CD14-positive monocyte (primary cell): Measurements from ENCODE around the gene MXRA8. TPM values are rescaled to one million over a fixed set of nuclear protein-coding genes. Genes with fewer than 3 reads are reported as not detected.

Source experiments
- DNase-seq, 3 donors: peaks; one replicate each; pipeline ENCODE4 v3.0.0-alpha.2; 2011 to 2022
- H2AFZ ChIP-seq: 2 replicates; pipeline ENCODE4 v1.6.0; 2012; ENCODE audit warnings: mild to moderate bottlenecking, low read depth, low read length, inconsistent platforms; ENCODE audit not compliant: insufficient read depth, poor library complexity, severe bottlenecking
- H3K27ac ChIP-seq, 2 donors: 1 replicate in 1 of 2; 2 replicates in 1 of 2; pipeline ENCODE4 v1.5.1; 2012 to 2013; ENCODE audit warnings: low read length in 2 of 2, control low read depth in 1 of 2, inconsistent platforms in 1 of 2, low read depth in 1 of 2, mild to moderate bottlenecking in 1 of 2
- H3K27me3 ChIP-seq, 2 donors: one replicate each; pipeline versions ENCODE4 v1.6.0 to v1.6.1; 2011 to 2013; ENCODE audit warnings: low read length in 2 of 2; ENCODE audit not compliant: control insufficient read depth in 2 of 2, insufficient read depth in 2 of 2
- H3K36me3 ChIP-seq, 2 donors: replicated peaks in 1 of 2; 1 replicate in 1 of 2; 2 replicates in 1 of 2; pipeline versions ENCODE4 v1.5.1 to v1.6.1; 2012 to 2013; ENCODE audit warnings: low read length in 2 of 2, control low read depth in 1 of 2, inconsistent platforms in 1 of 2, mild to moderate bottlenecking in 1 of 2; ENCODE audit not compliant: insufficient read depth in 2 of 2, control insufficient read depth in 1 of 2
- H3K4me1 ChIP-seq, 2 donors: 1 replicate in 1 of 2; 2 replicates in 1 of 2; pipeline versions ENCODE4 v1.5.1 to v1.6.1; 2012 to 2013; ENCODE audit warnings: low read length in 2 of 2, control low read depth in 1 of 2, inconsistent platforms in 1 of 2, mild to moderate bottlenecking in 1 of 2, moderate library complexity in 1 of 2; ENCODE audit not compliant: insufficient read depth in 2 of 2, control insufficient read depth in 1 of 2
- H3K4me2 ChIP-seq: replicated peaks from 2 replicates; pipeline ENCODE3; 2012; ENCODE audit warnings: low read length, moderate library complexity, mild to moderate bottlenecking; ENCODE audit not compliant: poor library complexity, severe bottlenecking; ENCODE audit errors: extremely low read depth
- H3K4me3 ChIP-seq, 3 experiments: fragments of 200-600 bp in 1 of 3; sonication (generic) in 1 of 3; replicated peaks in 1 of 3; 1 replicate in 2 of 3; 2 replicates in 1 of 3; pipeline ENCODE4 v1.5.1; 2011 to 2013; ENCODE audit warnings: low read length in 3 of 3, mild to moderate bottlenecking in 3 of 3, control low read depth in 2 of 3, low read depth in 2 of 3, inconsistent platforms in 1 of 3, moderate library complexity in 1 of 3
- H3K79me2 ChIP-seq: 2 replicates; pipeline ENCODE4 v1.6.0; 2012; ENCODE audit warnings: mild to moderate bottlenecking, control low read depth, inconsistent platforms, low read length, moderate library complexity; ENCODE audit not compliant: insufficient read depth
- H3K9ac ChIP-seq: 2 replicates; pipeline ENCODE4 v1.6.0; 2017; ENCODE audit warnings: low read length, mild to moderate bottlenecking; ENCODE audit not compliant: insufficient read depth, poor library complexity, severe bottlenecking
- H3K9me3 ChIP-seq, 2 donors: replicated peaks in 1 of 2; 1 replicate in 1 of 2; 2 replicates in 1 of 2; pipeline versions ENCODE4 v1.5.1 to v1.6.1; 2012 to 2013; ENCODE audit warnings: low read length in 2 of 2, control low read depth in 1 of 2; ENCODE audit not compliant: control insufficient read depth in 1 of 2, insufficient read depth in 1 of 2
- H4K20me1 ChIP-seq: 2 replicates; pipeline ENCODE4 v1.6.0; 2012; ENCODE audit warnings: mild to moderate bottlenecking, low read length, control low read depth, moderate library complexity; ENCODE audit not compliant: insufficient read depth
- H3K27ac Mint-ChIP-seq, 7 donors: one replicate each; pipeline ENCODE4 v1.8.0; 2020; ENCODE audit warnings: mild to moderate bottlenecking in 7 of 7, mixed read lengths in 7 of 7, moderate library complexity in 6 of 7, inconsistent platforms in 2 of 7
- H3K27me3 Mint-ChIP-seq, 3 donors: one replicate each; pipeline ENCODE4 v1.8.0; 2021 to 2022; ENCODE audit warnings: low read depth in 3 of 3, mild to moderate bottlenecking in 3 of 3, mixed read lengths in 3 of 3, moderate library complexity in 3 of 3, inconsistent platforms in 1 of 3
- H3K36me3 Mint-ChIP-seq, 2 donors: one replicate each; pipeline ENCODE4 v1.8.0; 2020; ENCODE audit warnings: mixed read lengths in 2 of 2, inconsistent platforms in 1 of 2, mild to moderate bottlenecking in 1 of 2
- H3K4me1 Mint-ChIP-seq: one replicate; pipeline ENCODE4 v1.8.0; 2020; ENCODE audit warnings: mild to moderate bottlenecking, mixed read lengths
- H3K4me3 Mint-ChIP-seq, 2 donors: one replicate each; pipeline ENCODE4 v1.8.0; 2020; ENCODE audit warnings: mild to moderate bottlenecking in 2 of 2, mixed read lengths in 2 of 2, moderate library complexity in 1 of 2
- H3K9me3 Mint-ChIP-seq, 7 donors: one replicate each; pipeline ENCODE4 v1.8.0; 2020 to 2022; ENCODE audit warnings: mixed read lengths in 7 of 7, mild to moderate bottlenecking in 6 of 7, moderate library complexity in 6 of 7, inconsistent platforms in 2 of 7
- CTCF ChIP-seq: fragments of 200-600 bp; IDR thresholded peaks from one replicate; pipeline ENCODE4 v1.8.0; 2022; ENCODE audit warnings: antibody characterized with exemption, mild to moderate bottlenecking
- WGBS: methylation state at CpG from one replicate; pipeline ENCODE4 v1.1.5; 2013; ENCODE audit warnings: missing lambda C conversion rate; ENCODE audit not compliant: insufficient coverage; 5-methylcytosine and 5-hydroxymethylcytosine counted together
- intact Hi-C, 2 donors: fragments of 100-400 bp; cut with micrococcal nuclease; formaldehyde crosslinking; loops; one replicate each; pipeline versions ENCODE4 v1.15.0 to v1.15.1; 2023
- polyA plus RNA-seq, 3 donors: library from polyadenylated mRNA; depleted of rRNA in 1 of 3; unstranded in 2 of 3; stranded (reverse) in 1 of 3; fragments of 300-500 nt in 2 of 3; fragments of >200 nt in 1 of 3; fragmentation: Illumina TruSeq in 2 of 3; gene quantifications; 1 replicate in 2 of 3; 2 replicates in 1 of 3; pipeline ENCODE4 v1.2.3, GENCODE V29; 2012 to 2021

Gene MXRA8
- polyA plus RNA-seq, 3 donors = not detected

GRCh38 chr1:1373051-1373814 is 14.9 kb upstream of the MXRA8 start:
- peaks cover 37 to 49% of the 10 kb centered on the region in 2 donors for H3K4me1 ChIP-seq
- H3K9ac ChIP-seq = no peak overlapping the region
- Mint-ChIP-seq H3K36me3 (peaks cover 8 to 12% of the 10 kb centered on the region in 2 donors), H3K27me3 (peaks cover 7 to 10% (median 10%) of the 10 kb centered on the region in 3 donors), H3K4me1 (peaks cover 40% of the 10 kb centered on the region), H3K27ac (peak overlapping the region in 1 of 7 donors; percentile 73), H3K4me3 (peak overlapping the region in 1 of 2 donors; percentile 81), H3K9me3 (peaks cover 0 to 2% (median 0%) of the 10 kb centered on the region in 7 donors)
- no peaks in the 10 kb centered on the region for H3K9me3 ChIP-seq
- DNase-seq = no peak
- H3K79me2 ChIP-seq = peaks cover 20% of the 10 kb centered on the region
- H3K27ac ChIP-seq = no peak overlapping the region
- WGBS = 93% methylated on average over 21 of the region's 26 CpGs
- H2AFZ ChIP-seq = no peak overlapping the region
- peak overlapping the region in 1 of 3 experiments; percentile 82 for H3K4me3 ChIP-seq
- H3K36me3 ChIP-seq = peaks cover 0 to 9% of the 10 kb centered on the region in 2 donors
- H4K20me1 ChIP-seq = peaks cover 19% of the 10 kb centered on the region
- intact Hi-C loops = loop anchor here in 1 of 2 donors (10.0 kb wide), 2 partner anchors 258 to 358 kb away; partner anchors contain the start of genes C1orf159 and ISG15
- peak overlapping the region; percentile 72 for H3K4me2 ChIP-seq
- no peak for TF ChIP-seq CTCF
- H3K27me3 ChIP-seq = no peaks in the 10 kb centered on the region

GRCh38 chr1:1371746-1372711 is 13.7 kb upstream of the MXRA8 start:
- peak; percentile 40 to 63 (median 55) for DNase-seq
- Mint-ChIP-seq H3K9me3 (peaks cover 0 to 3% (median 0%) of the 10 kb centered on the region in 7 donors), H3K4me3 (peak overlapping the region in 1 of 2 donors; percentile 39), H3K27ac (peak overlapping the region in 2 of 7 donors; percentile 51 to 73), H3K4me1 (peaks cover 40% of the 10 kb centered on the region), H3K36me3 (peaks cover 8 to 12% of the 10 kb centered on the region in 2 donors), H3K27me3 (peaks cover 7 to 12% (median 10%) of the 10 kb centered on the region in 3 donors)
- WGBS = 33% methylated on average over 23 of the region's 26 CpGs
- H3K79me2 ChIP-seq = peaks cover 20% of the 10 kb centered on the region
- peak overlapping the region; percentile 47 for H3K9ac ChIP-seq
- H3K4me2 ChIP-seq = peak overlapping the region; percentile 54
- H3K27me3 ChIP-seq = no peaks in the 10 kb centered on the region
- H3K4me1 ChIP-seq = peaks cover 37 to 49% of the 10 kb centered on the region in 2 donors
- H3K9me3 ChIP-seq = peaks cover 0 to 4% of the 10 kb centered on the region in 2 donors
- intact Hi-C loops = loop anchor here in 1 of 2 donors (10.0 kb wide), 2 partner anchors 257 to 357 kb away; partner anchors contain the start of genes C1orf159 and ISG15
- H2AFZ ChIP-seq = no peak overlapping the region
- peaks cover 19% of the 10 kb centered on the region for H4K20me1 ChIP-seq
- H3K4me3 ChIP-seq = peak overlapping the region in 1 of 3 experiments; percentile 48
- no peak overlapping the region for H3K27ac ChIP-seq
- H3K36me3 ChIP-seq = peaks cover 0 to 9% of the 10 kb centered on the region in 2 donors
- peak; percentile 96 for TF ChIP-seq CTCF
